ENCODE data around the gene STXBP2. TPM values are rescaled to one million over a fixed set of nuclear protein-coding genes. Genes with fewer than 3 reads are reported as not detected.

Gene STXBP2
- total RNA-seq, 1 experiment from 2014 or later: 133 TPM

GRCh38 chr19:7687177-7687576 is 50.3 kb downstream of the STXBP2 start:
- Histone ChIP-seq H4K20me1 (ENCODE audit: low read length) (no peaks in the 10 kb centered on the region), H3K4me3 (ENCODE audit: low read length) (no peak overlapping the region), H3K27ac (ENCODE audit: low read length) (no peak overlapping the region), H2AFZ (ENCODE audit: low read length) (no peak overlapping the region), H3K9me2 (replicated peaks; ENCODE audit: low read length) (no peaks in the 10 kb centered on the region), H3K27me3 (ENCODE audit: low read length) (no peaks in the 10 kb centered on the region), H3K79me2 (ENCODE audit: low read length) (peaks cover 5% of the 10 kb centered on the region), H3K4me2 (ENCODE audit: low read length) (no peak overlapping the region), H3K4me1 (ENCODE audit: insufficient read depth, low read length) (no peaks in the 10 kb centered on the region), H3F3A (ENCODE audit: low read length, unreplicated experiment) (no peaks in the 10 kb centered on the region), H3K36me3 (ENCODE audit: low read depth, low read length) (0 out of 2 replicates have a peak, but pooled peaks cover 7% of the 10 kb centered on the region), H3K9ac (ENCODE audit: low read length) (no peak overlapping the region), H3K9me3 (ENCODE audit: low read length) (no peaks in the 10 kb centered on the region)
- ATAC-seq (no peak; the same call in 1 of the 2 replicates), DNase-seq (no peak)
- BruUV-seq (replicated peaks): no TSS peak
- intact Hi-C loops (cut with micrococcal nuclease): no loop called here
- CTCF ChIA-PET: interaction anchor here (0.6 kb wide), 1 partner anchor 215 kb away, joined by 3 read pairs; no protein-coding TSS in a partner anchor
- POLR2A ChIA-PET (ENCODE audit: unreplicated experiment): interaction anchor here (0.6 kb wide), 1 partner anchor 18 kb away, joined by 3 read pairs; no protein-coding TSS in a partner anchor
- no peak for TF ChIP-seq CTCF (conservative IDR thresholded peaks at IDR 0.05; ENCODE audit: low read depth, low read length)
- no peak for TF ChIP-seq EZH2phosphoT487 (IDR thresholded peaks at IDR 0.05; ENCODE audit: borderline replicate concordance, low read length)
- TF ChIP-seq EZH2 (IDR thresholded peaks at IDR 0.05; ENCODE audit: low read length, unreplicated experiment): no peak

DNA sequence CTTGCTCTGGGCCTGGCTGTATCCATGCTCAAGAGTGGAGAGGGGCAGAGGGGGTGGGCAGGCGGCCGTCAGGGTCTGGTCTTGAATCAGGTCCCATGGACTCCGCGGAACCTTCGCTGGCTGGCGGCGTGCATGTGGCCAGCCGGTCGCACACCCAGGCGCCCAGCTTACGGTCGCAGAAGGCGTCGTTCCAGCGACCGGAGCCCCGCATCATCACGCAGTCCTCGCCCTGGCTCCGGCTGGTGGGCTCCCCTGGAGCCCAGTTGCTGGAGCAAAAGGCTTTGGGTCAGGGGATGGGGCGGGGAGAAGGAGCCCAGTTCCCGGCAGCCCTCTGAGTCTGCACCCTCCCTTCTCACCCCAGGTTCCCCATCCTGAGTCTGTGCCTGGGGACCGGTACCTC is 52.3 kb downstream of the STXBP2 start:
- DNase-seq (no peak), ATAC-seq (no peak)
- ChIA-PET POLR2A (ENCODE audit: unreplicated experiment) (no interaction called here), CTCF (no interaction called here)
- Histone ChIP-seq H3K36me3 (ENCODE audit: low read depth, low read length) (no peaks in the 10 kb centered on the region), H3K4me3 (ENCODE audit: low read length) (no peak overlapping the region), H3K9me3 (ENCODE audit: low read length) (no peaks in the 10 kb centered on the region), H3F3A (ENCODE audit: low read length, unreplicated experiment) (no peaks in the 10 kb centered on the region), H4K20me1 (ENCODE audit: low read length) (no peaks in the 10 kb centered on the region), H3K27me3 (ENCODE audit: low read length) (no peaks in the 10 kb centered on the region), H2AFZ (ENCODE audit: low read length) (no peak overlapping the region), H3K27ac (ENCODE audit: low read length) (no peak overlapping the region), H3K4me1 (ENCODE audit: insufficient read depth, low read length) (no peaks in the 10 kb centered on the region), H3K79me2 (ENCODE audit: low read length) (no peaks in the 10 kb centered on the region), H3K9me2 (replicated peaks; ENCODE audit: low read length) (no peaks in the 10 kb centered on the region), H3K9ac (ENCODE audit: low read length) (no peak overlapping the region), H3K4me2 (ENCODE audit: low read length) (no peak overlapping the region)
- intact Hi-C loops (cut with micrococcal nuclease): no loop called here
- TF ChIP-seq CTCF (conservative IDR thresholded peaks at IDR 0.05; ENCODE audit: low read depth, low read length) (no peak), EZH2 (IDR thresholded peaks at IDR 0.05; ENCODE audit: low read length, unreplicated experiment) (no peak)
- no TSS peak for BruUV-seq (replicated peaks)

GRCh38 chr19:7690779-7691258 is 53.9 kb downstream of the STXBP2 start:
- no peak for ATAC-seq

More at GRCh38 chr19:7690779-7691258, 53.9 kb downstream of the STXBP2 start:
- H3K79me2 ChIP-seq (ENCODE audit: low read length): no peaks in the 10 kb centered on the region
- intact Hi-C loops (cut with micrococcal nuclease): no loop called here
- no peak overlapping the region for H3K4me3 ChIP-seq (ENCODE audit: low read length)
- H3K9me3 ChIP-seq (ENCODE audit: low read length): no peaks in the 10 kb centered on the region
- TF ChIP-seq EZH2 (IDR thresholded peaks at IDR 0.05; ENCODE audit: low read length, unreplicated experiment) (no peak), CTCF (conservative IDR thresholded peaks at IDR 0.05; ENCODE audit: low read depth, low read length) (no peak), EZH2phosphoT487 (IDR thresholded peaks at IDR 0.05; ENCODE audit: borderline replicate concordance, low read length) (no peak)
- H3K27me3 ChIP-seq (ENCODE audit: low read length): 0 out of 2 replicates have a peak, but pooled peaks cover 2% of the 10 kb centered on the region
- H4K20me1 ChIP-seq (ENCODE audit: low read length): no peaks in the 10 kb centered on the region
- BruUV-seq (replicated peaks): no TSS peak
- no peak overlapping the region for H2AFZ ChIP-seq (ENCODE audit: low read length)
- H3F3A ChIP-seq (ENCODE audit: low read length, unreplicated experiment): no peaks in the 10 kb centered on the region
- ChIA-PET POLR2A (ENCODE audit: unreplicated experiment) (no interaction called here), CTCF (no interaction called here)
- H3K9me2 ChIP-seq (replicated peaks; ENCODE audit: low read length): no peaks in the 10 kb centered on the region
- no peak overlapping the region for H3K9ac ChIP-seq (ENCODE audit: low read length)
- no peak overlapping the region for H3K4me2 ChIP-seq (ENCODE audit: low read length)
- H3K36me3 ChIP-seq (ENCODE audit: low read depth, low read length): no peaks in the 10 kb centered on the region
- H3K27ac ChIP-seq (ENCODE audit: low read length): no peak overlapping the region
- DNase-seq: no peak
- H3K4me1 ChIP-seq (ENCODE audit: insufficient read depth, low read length): no peaks in the 10 kb centered on the region

Measured in PC-3 (cell line).